ENCODE data around the gene LTF. TPM values are rescaled to one million over a fixed set of nuclear protein-coding genes. Genes with fewer than 3 reads are reported as not detected.
"Not testable (repeated sequence)": the region's sequence is repeated elsewhere in the genome, so short reads cannot be mapped to it uniquely, and the experiment has no call there.

The LTF gene
- total and polyA plus RNA-seq, 2 experiments from 2014 or later: 0.73 to 1.3 TPM

GRCh38 chr3:46393011-46393410, 71.7 kb downstream of the LTF start:
- no peaks in the 10 kb centered on the region for H4K20me1 ChIP-seq (replicated peaks; ENCODE audit: insufficient read depth)
- DNase-seq (ENCODE audit: low spot score) (no peak), ATAC-seq (no peak)
- no peak overlapping the region for H3K4me2 ChIP-seq
- TF ChIP-seq JUNB (IDR thresholded peaks at IDR 0.05; ENCODE audit: unreplicated experiment) (no peak), POLR2AphosphoS5 (IDR thresholded peaks at IDR 0.05; ENCODE audit: low read depth) (no peak), STAT1 (IDR thresholded peaks at IDR 0.05; ENCODE audit: unreplicated experiment) (no peak), NANOG (IDR thresholded peaks at IDR 0.05; ENCODE audit: borderline replicate concordance) (no peak)
- Mint-ChIP-seq H3K36me3 (ENCODE audit: low read depth) (no peaks in the 10 kb centered on the region), H3K4me3 (no peak overlapping the region), H3K27ac (no peak overlapping the region), H3K9me3 (no peaks in the 10 kb centered on the region), H3K4me1 (peaks cover 19% of the 10 kb centered on the region), H3K27me3 (ENCODE audit: insufficient read depth, low read depth, poor library complexity) (peaks cover 11% of the 10 kb centered on the region)
- no peak overlapping the region for H3K4me3 ChIP-seq
- H3F3A ChIP-seq (replicated peaks; ENCODE audit: low read depth): no peaks in the 10 kb centered on the region
- H3K4me1 ChIP-seq (ENCODE audit: insufficient read depth): peaks cover 11% of the 10 kb centered on the region; the same call in 1 of the 2 replicates
- no peaks in the 10 kb centered on the region for H3K79me2 ChIP-seq (replicated peaks; ENCODE audit: insufficient read depth)
- no peaks in the 10 kb centered on the region for H3K36me3 ChIP-seq (ENCODE audit: insufficient read depth)
- H2AFZ ChIP-seq: no peak overlapping the region
- no peaks in the 10 kb centered on the region for H3K27me3 ChIP-seq (ENCODE audit: insufficient read depth)
- H3K9me2 ChIP-seq (ENCODE audit: insufficient read depth): peaks cover 31% of the 10 kb centered on the region; the same call in 1 of the 2 replicates
- H3K27ac ChIP-seq (ENCODE audit: low read depth): no peak overlapping the region

- Histone ChIP-seq H3K4me1 (ENCODE audit: insufficient read depth) (peaks cover 11% of the 10 kb centered on the region; the same call in 1 of the 2 replicates), H3K9me2 (ENCODE audit: insufficient read depth) (peaks cover 31% of the 10 kb centered on the region; the same call in 1 of the 2 replicates)
- H3K4me2 ChIP-seq; H3K79me2 ChIP-seq (replicated peaks; ENCODE audit: insufficient read depth); DNase-seq (ENCODE audit: low spot score); H3K36me3 ChIP-seq (ENCODE audit: insufficient read depth); H3K27ac ChIP-seq (ENCODE audit: low read depth); H3K4me3 Mint-ChIP-seq; H3F3A ChIP-seq (replicated peaks; ENCODE audit: low read depth); H3K27me3 Mint-ChIP-seq (ENCODE audit: insufficient read depth, low read depth, poor library complexity); H3K27ac Mint-ChIP-seq; H4K20me1 ChIP-seq (replicated peaks; ENCODE audit: insufficient read depth); H3K4me3 ChIP-seq; H3K9me3 Mint-ChIP-seq; H3K36me3 Mint-ChIP-seq (ENCODE audit: low read depth); H2AFZ ChIP-seq; H3K27me3 ChIP-seq (ENCODE audit: insufficient read depth); ATAC-seq: not testable (repeated sequence)
- H3K4me1 Mint-ChIP-seq: peaks cover 19% of the 10 kb centered on the region
These were observed 73.2 kb downstream of the LTF start for GRCh38 chr3:46391526-46391925.

- H3K27me3 Mint-ChIP-seq (ENCODE audit: insufficient read depth, low read depth, poor library complexity): peaks cover 6% of the 10 kb centered on the region
- no peak overlapping the region for H3K4me3 Mint-ChIP-seq
- ATAC-seq: no peak
- no peaks in the 10 kb centered on the region for H3K36me3 ChIP-seq (ENCODE audit: insufficient read depth)
- peaks cover 23% of the 10 kb centered on the region for H3K4me1 Mint-ChIP-seq
- H3K4me3 ChIP-seq: no peak overlapping the region
- DNase-seq (ENCODE audit: low spot score): no peak
- no peaks in the 10 kb centered on the region for H3K79me2 ChIP-seq (replicated peaks; ENCODE audit: insufficient read depth)
- no peaks in the 10 kb centered on the region for H3F3A ChIP-seq (replicated peaks; ENCODE audit: low read depth)
- no peak overlapping the region for H3K27ac ChIP-seq (ENCODE audit: low read depth)
- H3K36me3 Mint-ChIP-seq (ENCODE audit: low read depth): no peaks in the 10 kb centered on the region
- peaks cover 12% of the 10 kb centered on the region; the same call in 1 of the 2 replicates for H3K4me1 ChIP-seq (ENCODE audit: insufficient read depth)
- no peaks in the 10 kb centered on the region for H3K9me3 Mint-ChIP-seq
- no peak overlapping the region for H3K27ac Mint-ChIP-seq
- H2AFZ ChIP-seq: no peak overlapping the region
- no peaks in the 10 kb centered on the region for H3K27me3 ChIP-seq (ENCODE audit: insufficient read depth)
- H3K9me2 ChIP-seq (ENCODE audit: insufficient read depth): peaks cover 28% of the 10 kb centered on the region; the same call in 1 of the 2 replicates
- no peak overlapping the region for H3K4me2 ChIP-seq
- H4K20me1 ChIP-seq (replicated peaks; ENCODE audit: insufficient read depth): no peaks in the 10 kb centered on the region
- TF ChIP-seq ZNF331 (CRISPR knock-in tag; IDR thresholded peaks at IDR 0.05; ENCODE audit: low read depth) (no peak), STAT1 (IDR thresholded peaks at IDR 0.05; ENCODE audit: unreplicated experiment) (no peak), POLR2AphosphoS5 (IDR thresholded peaks at IDR 0.05; ENCODE audit: low read depth) (no peak), ETS1 (IDR thresholded peaks at IDR 0.05) (no peak), EZH2 (IDR thresholded peaks at IDR 0.05; ENCODE audit: low read depth, unreplicated experiment) (no peak), CTCF (conservative IDR thresholded peaks at IDR 0.05; ENCODE audit: low read depth in 2 of 2) (no peak), NANOG (IDR thresholded peaks at IDR 0.05; ENCODE audit: borderline replicate concordance) (no peak)
These were observed 75.4 kb downstream of the LTF start for GRCh38 chr3:46389306-46389705.
